DND-41 (cell line): ENCODE data around the gene COG7.

Experiments
- ATAC-seq: fragments of 200-7000 bp; cut with Tn5 transposase; 3 replicates; pipeline ENCODE4 v1.9.1; 2021; ENCODE audit warnings: low read depth; ENCODE audit not compliant: insufficient read depth
- DNase-seq: peaks from one replicate; pipeline ENCODE4 v3.0.0-alpha.2; 2020
- H2AFZ ChIP-seq: 2 replicates; pipeline ENCODE4 v1.6.0; 2012; ENCODE audit warnings: low read depth, low read length
- H3K27ac ChIP-seq: 2 replicates; pipeline ENCODE4 v1.5.1; 2012; ENCODE audit warnings: low read length, inconsistent platforms
- H3K27me3 ChIP-seq: fragments of 200-600 bp; sonication (generic); 2 replicates; pipeline ENCODE4 v1.6.0; 2012; ENCODE audit warnings: low read length, mild to moderate bottlenecking, inconsistent platforms; ENCODE audit not compliant: insufficient read depth, poor library complexity
- H3K36me3 ChIP-seq: 2 replicates; pipeline ENCODE4 v1.5.1; 2012; ENCODE audit warnings: low read length, inconsistent platforms; ENCODE audit not compliant: insufficient read depth
- H3K4me1 ChIP-seq: 2 replicates; pipeline ENCODE4 v1.5.1; 2012; ENCODE audit warnings: mild to moderate bottlenecking, low read length; ENCODE audit not compliant: insufficient read depth
- H3K4me2 ChIP-seq: 2 replicates; pipeline ENCODE4 v1.6.0; 2012; ENCODE audit warnings: mild to moderate bottlenecking, moderate library complexity, low read length, inconsistent platforms; ENCODE audit not compliant: insufficient read depth
- H3K4me3 ChIP-seq, 2 experiments: fragments of 200-600 bp in 1 of 2; shearing (Covaris generic) in 1 of 2; 2 replicates each; pipeline ENCODE4 v1.5.1; 2012 to 2016; ENCODE audit warnings: inconsistent platforms in 2 of 2, low read length in 2 of 2, mild to moderate bottlenecking in 2 of 2, low read depth in 1 of 2, moderate library complexity in 1 of 2
- H3K79me2 ChIP-seq: 2 replicates; pipeline ENCODE4 v1.6.0; 2012; ENCODE audit warnings: low read length, inconsistent platforms; ENCODE audit not compliant: insufficient read depth
- H3K9ac ChIP-seq: 2 replicates; pipeline ENCODE4 v1.6.0; 2012; ENCODE audit warnings: low read depth, mild to moderate bottlenecking, inconsistent platforms, low read length, moderate library complexity
- H3K9me3 ChIP-seq: 2 replicates; pipeline ENCODE4 v1.5.1; 2012; ENCODE audit warnings: low read length, moderate library complexity, mild to moderate bottlenecking, inconsistent platforms; ENCODE audit not compliant: insufficient read depth, severe bottlenecking
- H4K20me1 ChIP-seq: 2 replicates; pipeline ENCODE4 v1.6.0; 2012; ENCODE audit warnings: low read length; ENCODE audit not compliant: insufficient read depth
- CTCF ChIP-seq: IDR thresholded peaks from 2 replicates; pipeline ENCODE4 v1.5.1; 2012; ENCODE audit warnings: borderline replicate concordance, low read length, moderate library complexity, mild to moderate bottlenecking; ENCODE audit not compliant: poor library complexity, severe bottlenecking; ENCODE audit errors: extremely low read depth
- EZH2 ChIP-seq: IDR thresholded peaks from 3 replicates; pipeline ENCODE4 v1.6.1; 2012; ENCODE audit warnings: borderline replicate concordance, low read depth, mild to moderate bottlenecking, moderate library complexity, low read length, inconsistent platforms; ENCODE audit not compliant: severe bottlenecking

Gene COG7

DNA sequence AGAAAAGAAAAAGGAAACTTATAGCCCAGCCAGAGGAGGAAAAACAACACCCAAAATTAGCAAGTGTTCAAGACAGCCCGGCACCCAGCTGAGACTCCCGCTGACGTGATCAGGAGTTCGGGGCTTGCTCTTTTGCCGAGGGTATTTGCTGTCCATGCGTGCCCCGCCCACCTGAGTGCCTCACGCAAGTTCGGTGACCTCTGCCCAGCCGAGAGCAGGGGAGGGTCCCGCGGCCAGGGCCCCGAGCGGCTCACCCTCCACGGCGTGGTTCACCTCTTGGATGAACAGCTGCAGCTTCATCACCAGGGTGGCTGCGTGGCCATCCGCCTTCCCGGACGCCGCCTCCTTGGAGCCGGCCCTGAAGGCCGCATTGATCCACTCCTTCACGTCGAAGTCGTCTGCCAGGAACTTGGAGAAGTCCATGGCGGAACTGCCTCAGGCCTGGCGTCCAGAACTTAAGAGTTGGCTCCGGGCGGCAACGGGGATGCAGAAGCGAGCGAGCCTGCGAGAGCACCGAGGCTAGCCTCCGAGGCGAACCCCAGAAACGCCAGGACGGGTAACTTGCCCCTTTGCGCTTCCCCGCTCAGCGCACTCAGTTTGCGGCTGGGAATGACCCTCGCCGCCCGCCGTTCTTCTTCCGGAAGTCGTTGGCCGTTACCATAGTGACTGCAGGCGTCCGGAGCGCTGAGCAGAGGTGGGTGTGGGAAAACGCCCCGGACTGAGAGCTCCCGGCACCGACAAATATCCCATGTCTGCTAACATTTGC lies at the start of gene COG7:
COG7 (minus strand) TSS at position 618 of the 766 bp plus-strand sequence; CDS start at position 423, 195 bp downstream.
- Histone ChIP-seq H3K9me3 (no peaks in the 10 kb centered on the region), H3K9ac (peak within 1 kb of the TSS; percentile 80), H3K4me3 (peak within 1 kb of the TSS; percentile 72 to 75), H3K4me2 (peak within 1 kb of the TSS; percentile 93), H3K79me2 (peaks cover 34% of the 10 kb centered on the region), H3K27me3 (no peaks in the 10 kb centered on the region), H3K27ac (peak within 1 kb of the TSS; percentile 85), H3K36me3 (no peaks in the 10 kb centered on the region; the same call in 1 of the 2 replicates), H3K4me1 (peaks cover 33% of the 10 kb centered on the region), H2AFZ (peak within 1 kb of the TSS; percentile 82), H4K20me1 (no peaks in the 10 kb centered on the region)
- DNase-seq, result peak; percentile 87
- peak; percentile 90 for ATAC-seq
- TF ChIP-seq EZH2, result no peak
- no peak for TF ChIP-seq CTCF

DNA sequence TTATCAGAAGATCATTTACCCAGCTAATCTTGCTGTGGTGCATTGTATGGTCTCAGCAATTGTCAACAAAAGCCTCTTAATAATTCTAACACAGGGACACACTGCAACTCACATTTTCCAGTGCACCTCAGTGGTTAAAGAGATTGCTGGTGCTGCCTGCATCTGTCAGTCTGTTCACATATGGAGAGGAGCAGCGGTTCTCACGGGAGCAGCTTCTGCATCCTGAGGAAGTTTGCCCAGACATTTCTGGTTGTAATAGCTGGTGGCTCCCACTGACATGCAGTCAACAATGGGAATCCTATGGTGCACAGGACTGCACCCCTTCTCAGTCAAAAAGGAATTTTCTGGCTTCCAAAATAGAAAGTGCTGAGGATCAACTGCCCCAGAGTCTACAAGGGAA lies 49.5 kb upstream of the COG7 start:
- Histone ChIP-seq H3K9me3 (no peaks in the 10 kb centered on the region), H3K79me2 (no peaks in the 10 kb centered on the region), H3K4me3 (no peak overlapping the region), H3K9ac (no peak overlapping the region), H3K27ac (no peak overlapping the region), H2AFZ (no peak overlapping the region), H4K20me1 (no peaks in the 10 kb centered on the region), H3K36me3 (no peaks in the 10 kb centered on the region), H3K27me3 (no peaks in the 10 kb centered on the region), H3K4me2 (no peak overlapping the region), H3K4me1 (no peaks in the 10 kb centered on the region)
- ATAC-seq (no peak), DNase-seq (no peak)
- TF ChIP-seq CTCF (no peak), EZH2 (no peak)

DNA sequence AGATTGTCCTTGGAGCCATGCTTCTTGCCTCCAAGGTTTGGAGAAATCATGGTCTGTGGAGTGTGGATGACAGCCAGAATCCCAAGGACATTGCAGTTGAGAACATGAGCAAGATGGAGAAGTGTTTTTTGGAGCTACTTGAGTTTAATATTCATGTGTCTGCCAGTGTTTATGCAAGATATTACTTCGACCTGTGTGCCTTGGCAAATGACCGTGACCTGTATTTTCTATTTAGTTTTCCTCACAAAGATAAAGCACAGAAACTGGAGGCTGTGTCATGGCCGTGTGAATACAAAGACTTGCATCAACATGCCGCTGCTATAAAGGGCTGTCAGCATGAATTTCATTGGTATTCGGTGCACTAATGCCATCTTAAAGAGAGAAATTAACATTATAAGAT lies 48.3 kb upstream of the COG7 start:
- H4K20me1 ChIP-seq, result no peaks in the 10 kb centered on the region
- TF ChIP-seq CTCF (no peak), EZH2 (no peak)
- no peak overlapping the region for H3K4me2 ChIP-seq
- no peak overlapping the region for H3K4me3 ChIP-seq
- no peaks in the 10 kb centered on the region for H3K9me3 ChIP-seq
- no peak overlapping the region for H2AFZ ChIP-seq
- DNase-seq, result no peak
- H3K4me1 ChIP-seq, result no peaks in the 10 kb centered on the region
- H3K27ac ChIP-seq, result no peak overlapping the region
- no peaks in the 10 kb centered on the region for H3K79me2 ChIP-seq
- no peaks in the 10 kb centered on the region for H3K36me3 ChIP-seq
- no peak for ATAC-seq
- no peaks in the 10 kb centered on the region for H3K27me3 ChIP-seq
- H3K9ac ChIP-seq, result no peak overlapping the region
